ENCODE measurements around the gene ALPI.
"Not testable (repeated sequence)": the region's sequence is repeated elsewhere in the genome, so short reads cannot be mapped to it uniquely, and the experiment has no call there.

The ALPI gene

DNA sequence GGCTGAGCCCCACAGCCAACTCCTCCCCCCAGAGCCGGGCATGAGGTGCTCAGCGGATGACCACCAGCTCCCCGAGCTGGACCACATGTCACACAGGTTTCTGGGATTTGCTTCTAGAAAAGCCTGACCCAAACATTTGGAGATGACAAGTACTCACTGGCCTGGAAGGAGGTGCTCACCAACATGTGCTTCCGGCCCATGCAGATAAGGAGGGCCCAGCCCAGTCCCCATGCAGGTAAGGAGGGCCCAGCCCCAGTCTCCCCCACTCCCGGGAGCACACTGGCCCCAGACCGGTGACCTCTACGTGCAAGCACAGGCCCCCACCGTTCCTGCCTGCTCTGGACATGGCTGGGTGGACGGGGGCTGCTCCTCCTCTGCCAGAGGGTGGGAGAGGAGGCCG is 14.0 kb upstream of the ALPI start:
- DNase-seq (ENCODE audit: low spot score), result not testable (repeated sequence)

DNA sequence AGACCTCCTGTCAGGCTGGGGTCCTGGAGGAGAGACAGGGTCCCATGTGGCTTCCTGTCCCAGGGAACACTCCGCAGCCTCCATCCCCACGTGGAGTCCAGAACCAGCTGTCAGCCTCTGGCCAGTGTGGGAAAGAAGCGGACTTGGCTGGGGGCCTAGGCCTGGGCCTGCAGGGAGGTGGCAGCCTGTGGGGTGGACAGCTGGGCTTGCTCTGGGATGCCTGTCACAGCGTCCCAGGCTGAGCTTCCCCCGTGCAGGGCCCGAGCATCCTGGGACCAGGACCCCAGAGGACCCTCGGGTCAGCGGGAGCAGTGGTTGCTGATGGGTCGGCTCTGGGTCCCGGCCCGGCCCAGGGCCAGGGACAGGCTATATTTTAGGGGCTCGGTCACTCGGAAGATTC is 13.5 kb upstream of the ALPI start:
- DNase-seq (ENCODE audit: low spot score), result not testable (repeated sequence)

DNA sequence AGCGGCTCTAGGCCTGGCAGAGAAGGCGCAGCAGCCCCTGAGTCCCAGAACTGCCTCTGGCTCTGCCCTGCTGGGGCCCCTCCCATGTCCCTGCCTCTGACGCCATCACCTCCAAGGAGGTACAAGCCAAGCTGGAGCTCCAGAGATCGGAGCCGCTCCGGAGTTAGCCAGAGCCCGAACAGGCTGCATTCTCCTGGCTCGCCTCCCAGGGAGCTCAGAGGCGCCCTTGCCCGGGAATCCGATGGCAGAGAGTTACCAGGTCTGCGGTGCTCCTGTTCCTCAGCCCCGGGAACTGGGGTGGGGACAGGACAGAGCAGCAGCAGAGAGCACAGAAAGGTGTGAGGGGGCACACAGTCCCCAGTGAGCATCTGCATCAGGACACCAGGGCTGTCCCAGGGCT is 12.9 kb upstream of the ALPI start:
- not testable (repeated sequence) for DNase-seq (ENCODE audit: low spot score)

DNA sequence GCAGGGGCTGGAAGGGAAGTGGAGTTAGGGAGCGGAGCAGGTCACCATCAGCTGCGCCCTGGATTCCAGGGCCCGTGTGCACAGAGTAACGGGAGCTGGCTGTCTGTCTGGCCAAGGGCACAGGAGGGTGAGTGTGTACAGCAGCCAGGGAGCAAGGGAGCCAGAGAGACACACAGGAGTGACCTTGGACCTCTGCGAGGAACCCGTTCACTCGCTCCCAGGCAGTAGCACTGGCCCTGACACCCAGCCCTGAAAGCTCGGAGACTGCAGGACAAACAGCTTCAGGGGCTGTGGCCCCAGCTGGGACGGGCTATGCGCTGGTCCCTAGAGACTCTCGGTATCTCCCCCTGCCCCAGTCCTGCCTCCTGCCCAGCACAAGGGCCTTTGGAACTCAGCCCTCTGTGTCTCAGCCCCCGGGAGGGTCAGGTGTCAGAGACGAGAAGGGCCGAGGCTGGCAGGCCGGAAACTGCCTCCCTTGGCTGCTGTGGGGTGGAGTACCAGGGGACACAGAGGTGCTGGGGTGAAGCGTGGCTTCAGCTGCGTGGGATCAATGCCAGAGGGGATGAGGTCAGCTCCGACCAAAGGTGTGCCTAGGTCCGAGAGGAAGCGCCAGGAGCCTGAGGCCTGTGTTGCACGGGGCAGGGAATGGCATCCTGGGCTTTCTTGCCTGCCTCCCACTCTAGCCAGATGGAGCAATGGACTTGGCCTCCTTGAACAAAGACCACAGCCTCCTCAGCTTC is 12.1 kb upstream of the ALPI start:
- DNase-seq (ENCODE audit: low spot score), result not testable (repeated sequence)

DNA sequence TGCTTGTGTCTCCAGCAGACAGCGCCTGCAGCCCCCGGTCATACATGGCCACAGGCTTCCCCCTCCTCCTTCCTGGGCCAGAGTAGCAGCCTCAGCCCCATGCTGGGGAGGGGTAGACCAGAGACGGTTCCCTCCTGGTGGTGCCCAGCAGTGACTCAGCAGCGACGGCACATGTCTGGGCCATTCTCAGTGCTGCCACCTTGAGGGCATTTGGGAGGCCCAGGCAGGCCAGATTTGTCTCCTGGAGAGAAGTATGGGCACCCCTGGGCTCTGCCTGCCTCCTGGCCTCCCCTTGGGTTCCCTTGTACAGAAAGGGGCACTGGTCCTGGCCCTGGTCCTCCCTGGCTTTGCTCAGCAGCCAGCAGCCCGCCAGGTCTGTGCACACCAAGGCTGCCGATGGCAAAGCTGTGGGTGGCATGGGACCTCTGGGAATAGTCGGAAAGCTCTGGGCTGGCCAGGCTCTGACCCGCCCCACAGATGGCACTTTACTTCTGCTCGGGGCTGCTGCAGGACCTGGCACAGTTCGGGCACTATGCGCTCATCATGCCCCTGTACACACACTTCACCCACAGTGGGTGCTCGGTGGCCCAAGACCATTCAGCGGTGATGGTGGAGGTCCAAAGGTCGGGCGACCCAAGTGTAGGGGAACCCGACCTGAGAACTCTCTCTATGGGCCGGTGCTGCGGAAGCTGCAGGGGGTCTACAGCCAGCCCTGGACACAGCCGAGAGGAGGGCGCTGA is 11.4 kb upstream of the ALPI start:
- peak; percentile 80 for DNase-seq (ENCODE audit: low spot score)

DNA sequence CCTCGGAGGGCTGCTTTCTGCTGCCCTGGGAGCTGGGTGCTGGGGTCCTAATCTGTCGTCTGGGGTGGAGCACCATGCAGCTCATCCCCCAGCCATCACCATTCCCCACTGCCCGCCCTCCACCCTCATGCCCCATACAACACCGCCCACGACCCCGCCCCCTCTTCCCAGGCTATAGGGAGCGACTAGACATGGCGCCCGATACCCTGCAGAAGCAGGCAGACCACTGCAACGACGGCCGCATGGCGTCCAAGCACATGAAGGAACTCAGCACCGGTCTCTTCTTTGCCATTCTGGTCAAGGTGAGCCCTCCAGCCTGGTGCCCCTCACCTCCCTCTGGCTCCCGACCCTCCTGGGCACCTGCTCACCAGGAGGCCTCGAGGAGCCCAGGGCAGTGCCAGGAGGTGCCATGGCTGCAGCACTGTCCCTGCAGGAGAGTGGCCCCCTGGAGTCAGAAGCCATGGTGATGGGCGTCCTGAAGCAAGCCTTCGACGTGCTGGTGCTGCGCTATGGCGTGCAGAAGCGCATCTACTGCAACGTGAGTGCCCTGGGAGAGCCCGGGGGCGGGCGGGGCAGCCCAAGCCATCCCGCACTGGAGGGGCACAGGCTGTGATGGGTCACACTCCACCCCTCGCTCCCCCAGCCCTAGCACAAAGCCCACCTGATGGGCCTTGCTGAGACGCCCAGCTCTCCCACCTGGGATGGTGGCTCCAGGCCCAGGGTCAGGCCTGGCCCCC is 10.6 kb upstream of the ALPI start:
- DNase-seq (ENCODE audit: low spot score), result not testable (repeated sequence)

DNA sequence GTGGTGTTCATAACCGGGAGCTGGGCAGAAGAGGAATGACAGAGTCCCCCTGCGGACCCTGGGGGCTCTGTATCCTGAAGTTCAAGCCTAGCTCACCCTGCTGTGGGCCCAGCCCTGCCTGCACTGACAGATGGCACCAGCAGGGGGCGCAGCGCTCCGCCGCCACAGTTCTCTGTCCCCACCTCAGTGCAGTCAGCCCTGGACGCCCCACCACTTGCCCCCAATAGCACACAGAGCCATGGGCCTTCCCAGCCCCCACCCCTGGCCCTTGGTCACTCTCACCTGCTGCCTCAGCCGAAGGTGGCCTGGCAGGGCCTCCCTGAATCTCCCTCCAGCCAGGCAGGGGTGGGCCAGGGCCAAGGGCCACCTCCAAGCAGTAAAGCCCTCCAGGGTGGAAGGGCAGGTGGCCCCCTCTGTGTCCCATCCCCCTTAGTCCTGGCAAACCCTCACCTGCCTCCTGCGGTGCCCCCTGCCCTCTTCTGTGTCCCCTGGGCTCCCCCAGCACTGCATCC is 9.6 kb upstream of the ALPI start:
- DNase-seq (ENCODE audit: low spot score), result peak; percentile 3

DNA sequence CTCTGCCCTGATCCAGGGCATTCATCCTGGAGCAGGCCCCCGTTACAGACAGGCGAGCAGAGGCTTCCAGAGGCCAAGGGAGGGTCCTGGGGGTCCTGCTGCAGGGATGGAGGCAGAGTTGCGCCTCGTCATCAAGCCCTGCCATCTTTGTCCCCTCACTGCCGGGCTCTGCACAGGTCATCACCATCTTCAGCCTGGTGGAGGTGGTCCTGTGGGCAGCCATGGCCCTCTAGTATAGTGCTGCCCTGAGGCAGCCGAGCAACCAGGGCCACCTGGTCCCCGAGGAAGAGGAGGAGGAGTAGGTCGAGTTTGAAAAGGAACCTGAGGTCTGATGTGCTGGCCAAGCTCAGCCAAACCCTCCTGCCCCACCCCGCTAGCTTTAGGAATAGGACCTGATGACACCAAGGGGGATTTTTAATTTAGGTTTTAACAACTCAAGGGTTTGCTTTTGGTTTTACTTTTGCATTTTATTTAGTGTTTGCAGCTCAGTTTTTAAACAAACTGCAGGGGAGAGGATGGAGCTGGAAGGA is 8.8 kb upstream of the ALPI start:
- DNase-seq (ENCODE audit: low spot score), result peak; percentile 7

DNA sequence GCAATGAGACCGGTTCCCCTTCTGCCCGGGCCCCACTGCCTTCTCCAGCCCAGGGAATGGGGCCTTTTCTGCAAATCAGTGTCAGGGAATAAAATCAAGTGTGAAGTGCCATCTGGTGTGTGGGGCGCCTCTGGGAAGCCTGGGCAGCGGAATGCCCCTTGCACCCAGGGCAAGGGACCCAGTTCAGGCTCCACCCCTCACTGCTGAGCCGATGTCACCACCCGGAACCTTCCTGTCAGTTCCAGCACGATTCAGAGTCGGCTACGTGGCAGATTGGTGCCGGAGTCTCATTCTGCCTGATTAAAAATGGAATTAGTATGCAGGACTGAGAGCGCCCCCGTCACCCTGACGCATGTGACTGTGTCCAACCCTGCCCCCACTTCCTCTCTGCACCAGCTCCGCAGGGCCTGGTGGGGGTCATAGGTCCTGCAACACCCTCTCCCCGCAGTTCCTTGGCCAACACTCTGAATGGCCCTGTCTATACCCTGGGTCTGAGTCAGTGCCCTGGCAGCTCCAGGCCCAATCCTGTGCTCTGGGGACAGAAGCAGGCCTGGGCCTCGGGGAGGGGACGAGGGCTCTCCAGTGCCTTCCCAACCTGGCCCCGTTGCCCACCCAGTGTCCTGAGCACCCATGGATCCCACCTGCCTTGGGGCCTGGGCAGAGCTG is 8.2 kb upstream of the ALPI start:
- DNase-seq (ENCODE audit: low spot score), result no peak

DNA sequence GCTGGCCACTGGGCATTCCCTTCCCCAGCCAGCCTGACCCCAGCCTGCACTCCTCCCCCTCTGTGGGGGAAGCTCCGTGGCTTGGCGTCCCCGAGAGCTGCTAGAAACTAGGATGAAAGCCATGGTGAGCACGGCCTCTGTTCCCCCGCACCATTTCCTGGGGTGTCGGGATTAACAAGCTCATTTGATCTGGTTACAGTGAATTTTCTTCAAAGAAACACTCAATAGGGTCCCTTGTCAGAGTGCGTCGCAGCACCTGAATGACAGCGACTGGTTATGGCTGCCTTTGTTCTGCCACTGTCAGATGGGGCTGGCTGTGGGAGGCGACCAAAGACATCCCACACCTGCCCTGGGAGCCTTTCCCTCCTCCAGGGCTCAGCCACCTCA is 7.7 kb upstream of the ALPI start:
- DNase-seq (ENCODE audit: low spot score), result no peak

DNA sequence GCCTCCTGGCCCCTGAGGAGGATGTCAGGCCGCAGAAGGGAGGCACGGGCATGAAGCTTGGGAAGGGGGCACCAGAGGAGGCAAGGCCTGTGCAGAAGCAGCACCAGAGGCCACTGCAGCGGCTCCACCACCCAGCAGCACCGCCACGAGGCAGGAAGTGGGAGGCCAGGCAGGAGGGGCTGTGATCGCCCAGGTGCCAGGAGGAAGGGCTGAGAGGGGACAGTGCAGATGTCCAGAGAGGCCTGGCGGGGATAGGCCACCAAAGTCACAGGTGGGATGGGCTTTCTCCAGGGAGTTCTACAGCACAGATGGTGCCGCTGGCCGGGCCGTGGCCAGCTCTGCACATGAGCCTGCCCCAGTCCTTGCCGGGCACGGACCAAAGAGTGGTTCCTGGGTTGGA is 6.0 kb upstream of the ALPI start:
- DNase-seq (ENCODE audit: low spot score), result peak; percentile 1

DNA sequence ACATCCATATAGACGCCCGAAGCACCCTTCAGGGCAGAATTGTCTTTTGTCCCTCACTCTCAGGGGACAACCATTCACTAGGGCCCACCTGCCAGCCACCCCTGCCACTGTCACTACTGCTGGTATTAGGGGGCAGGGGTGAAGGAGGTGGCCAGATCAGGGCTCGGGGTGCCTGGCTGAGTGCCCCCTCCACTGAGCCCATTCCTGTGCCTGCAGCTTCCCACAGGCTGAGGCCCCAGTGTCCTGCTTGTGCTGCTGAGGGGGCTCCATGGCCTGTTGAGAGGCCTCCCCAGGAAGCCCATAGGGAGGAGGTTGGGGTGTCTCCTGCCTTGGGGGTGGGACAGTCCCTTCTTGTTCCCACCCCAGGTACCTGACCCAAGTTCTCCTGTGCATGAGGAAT is 4.3 kb upstream of the ALPI start:
- not testable (repeated sequence) for DNase-seq (ENCODE audit: low spot score)

DNA sequence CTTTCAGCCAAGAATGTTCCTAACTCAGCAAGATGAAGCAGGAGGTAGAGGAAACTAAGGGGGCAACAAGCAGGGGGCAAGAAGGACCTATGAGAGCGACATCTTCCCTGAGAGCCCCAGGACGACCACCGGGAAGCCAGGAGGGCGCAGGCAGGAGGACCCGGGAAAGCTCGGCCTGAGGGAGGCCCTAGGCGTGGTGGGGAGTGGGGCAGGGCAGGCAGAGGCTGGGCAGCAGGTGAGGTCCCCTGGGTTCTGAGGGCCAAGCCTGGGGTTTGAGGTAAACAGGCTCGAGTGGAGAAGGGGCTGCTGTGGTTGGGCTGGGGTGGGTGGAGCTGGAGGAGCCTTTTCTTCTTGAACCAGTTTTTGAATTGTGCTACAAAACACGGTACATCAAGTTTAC is 1.3 kb upstream of the ALPI start:
- no peak for DNase-seq (ENCODE audit: low spot score)

DNA sequence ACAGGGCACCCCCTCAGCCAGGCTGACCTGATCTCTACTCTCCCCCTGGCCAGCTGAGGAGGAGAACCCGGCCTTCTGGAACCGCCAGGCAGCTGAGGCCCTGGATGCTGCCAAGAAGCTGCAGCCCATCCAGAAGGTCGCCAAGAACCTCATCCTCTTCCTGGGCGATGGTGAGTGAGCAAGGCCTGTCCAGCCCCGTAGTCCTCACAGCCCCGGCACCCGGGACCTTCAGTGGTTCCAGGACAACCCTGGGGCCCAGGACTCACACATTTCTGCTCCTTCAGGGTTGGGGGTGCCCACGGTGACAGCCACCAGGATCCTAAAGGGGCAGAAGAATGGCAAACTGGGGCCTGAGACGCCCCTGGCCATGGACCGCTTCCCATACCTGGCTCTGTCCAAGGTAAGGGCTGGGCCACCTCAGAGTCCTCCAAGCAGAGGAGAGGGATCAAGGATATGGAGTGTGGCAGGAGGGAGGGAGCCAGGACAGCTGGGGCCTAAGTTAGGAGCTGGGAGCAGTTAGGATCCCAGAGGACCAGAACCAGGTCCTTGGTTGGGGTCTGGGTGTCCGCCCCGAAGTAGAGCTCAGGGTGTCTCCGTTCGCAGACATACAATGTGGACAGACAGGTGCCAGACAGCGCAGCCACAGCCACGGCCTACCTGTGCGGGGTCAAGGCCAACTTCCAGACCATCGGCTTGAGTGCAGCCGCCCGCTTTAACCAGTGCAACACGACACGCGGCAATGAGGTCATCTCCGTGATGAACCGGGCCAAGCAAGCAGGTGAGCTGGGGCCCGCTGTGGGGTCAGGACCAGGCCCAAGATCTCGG is 555 bp downstream of the ALPI start:
- DNase-seq (ENCODE audit: low spot score), result no peak

DNA sequence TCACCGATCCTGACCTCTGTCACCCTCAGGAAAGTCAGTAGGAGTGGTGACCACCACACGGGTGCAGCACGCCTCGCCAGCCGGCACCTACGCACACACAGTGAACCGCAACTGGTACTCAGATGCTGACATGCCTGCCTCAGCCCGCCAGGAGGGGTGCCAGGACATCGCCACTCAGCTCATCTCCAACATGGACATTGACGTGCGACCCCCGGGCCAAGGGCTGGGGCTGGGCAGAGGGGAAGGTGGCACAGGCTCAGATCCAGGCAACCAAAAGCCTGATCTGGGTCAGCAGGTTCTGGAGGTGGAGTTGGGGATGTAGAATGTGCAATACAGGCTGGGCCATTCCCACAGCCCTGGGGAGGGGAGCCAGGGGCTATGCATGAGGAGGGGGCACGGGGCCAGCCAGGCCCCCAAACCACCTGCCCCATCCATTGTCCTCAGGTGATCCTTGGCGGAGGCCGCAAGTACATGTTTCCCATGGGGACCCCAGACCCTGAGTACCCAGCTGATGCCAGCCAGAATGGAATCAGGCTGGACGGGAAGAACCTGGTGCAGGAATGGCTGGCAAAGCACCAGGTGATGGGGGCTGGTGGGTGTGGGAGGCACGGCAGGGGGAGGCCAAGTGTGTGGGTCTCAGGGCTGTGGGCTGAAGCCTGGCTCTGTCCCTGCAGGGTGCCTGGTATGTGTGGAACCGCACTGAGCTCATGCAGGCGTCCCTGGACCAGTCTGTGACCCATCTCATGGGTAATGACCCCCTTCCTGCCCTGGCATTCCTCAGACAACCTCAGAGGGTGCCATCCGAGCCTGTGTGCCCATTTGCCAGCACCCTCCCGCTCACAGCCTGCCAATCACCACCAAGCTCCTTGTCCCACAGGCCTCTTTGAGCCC is 1.4 kb downstream of the ALPI start:
- DNase-seq (ENCODE audit: low spot score), result no peak

DNA sequence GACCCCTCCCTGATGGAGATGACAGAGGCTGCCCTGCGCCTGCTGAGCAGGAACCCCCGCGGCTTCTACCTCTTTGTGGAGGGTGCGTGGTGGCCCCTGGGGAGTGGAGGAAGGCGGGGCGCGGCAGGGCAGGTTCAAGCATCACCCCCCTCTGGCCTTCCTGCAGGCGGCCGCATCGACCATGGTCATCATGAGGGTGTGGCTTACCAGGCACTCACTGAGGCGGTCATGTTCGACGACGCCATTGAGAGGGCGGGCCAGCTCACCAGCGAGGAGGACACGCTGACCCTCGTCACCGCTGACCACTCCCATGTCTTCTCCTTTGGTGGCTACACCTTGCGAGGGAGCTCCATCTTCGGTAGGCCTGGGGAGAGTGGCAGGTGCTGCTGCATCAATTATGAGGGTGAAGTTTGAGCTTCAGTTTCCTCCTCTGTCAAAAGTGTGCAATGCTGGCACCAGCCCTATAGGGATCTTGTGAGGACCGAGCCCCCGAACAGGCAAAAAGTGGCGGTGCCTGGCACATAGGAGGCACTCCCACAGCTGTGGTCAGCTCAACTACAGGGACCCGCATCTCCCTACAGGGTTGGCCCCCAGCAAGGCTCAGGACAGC is 2.2 kb downstream of the ALPI start:
- DNase-seq (ENCODE audit: low spot score), result no peak

DNA sequence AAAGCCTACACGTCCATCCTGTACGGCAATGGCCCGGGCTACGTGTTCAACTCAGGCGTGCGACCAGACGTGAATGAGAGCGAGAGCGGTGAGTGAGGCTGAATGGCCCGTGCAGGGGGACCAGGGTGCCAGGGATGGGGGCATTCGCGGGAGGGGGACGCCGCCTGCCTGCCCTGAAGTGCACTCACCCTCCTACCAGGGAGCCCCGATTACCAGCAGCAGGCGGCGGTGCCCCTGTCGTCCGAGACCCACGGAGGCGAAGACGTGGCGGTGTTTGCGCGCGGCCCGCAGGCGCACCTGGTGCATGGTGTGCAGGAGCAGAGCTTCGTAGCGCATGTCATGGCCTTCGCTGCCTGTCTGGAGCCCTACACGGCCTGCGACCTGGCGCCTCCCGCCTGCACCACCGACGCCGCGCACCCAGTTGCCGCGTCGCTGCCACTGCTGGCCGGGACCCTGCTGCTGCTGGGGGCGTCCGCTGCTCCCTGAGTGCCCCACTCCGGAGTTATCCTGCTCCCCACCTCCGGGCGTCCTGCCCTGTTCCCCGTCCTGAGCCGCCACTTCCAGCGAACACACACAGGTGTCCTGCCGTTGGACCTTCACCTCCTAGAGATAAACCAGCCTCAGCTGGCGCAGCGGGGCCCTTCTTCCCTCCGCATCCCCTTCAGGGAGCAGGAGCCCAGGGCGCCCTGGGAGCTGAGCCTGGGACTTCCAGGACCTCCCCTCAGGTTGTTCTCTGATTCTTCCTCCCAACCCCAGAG is 2.9 kb downstream of the ALPI start:
- no peak for DNase-seq (ENCODE audit: low spot score)

DNA sequence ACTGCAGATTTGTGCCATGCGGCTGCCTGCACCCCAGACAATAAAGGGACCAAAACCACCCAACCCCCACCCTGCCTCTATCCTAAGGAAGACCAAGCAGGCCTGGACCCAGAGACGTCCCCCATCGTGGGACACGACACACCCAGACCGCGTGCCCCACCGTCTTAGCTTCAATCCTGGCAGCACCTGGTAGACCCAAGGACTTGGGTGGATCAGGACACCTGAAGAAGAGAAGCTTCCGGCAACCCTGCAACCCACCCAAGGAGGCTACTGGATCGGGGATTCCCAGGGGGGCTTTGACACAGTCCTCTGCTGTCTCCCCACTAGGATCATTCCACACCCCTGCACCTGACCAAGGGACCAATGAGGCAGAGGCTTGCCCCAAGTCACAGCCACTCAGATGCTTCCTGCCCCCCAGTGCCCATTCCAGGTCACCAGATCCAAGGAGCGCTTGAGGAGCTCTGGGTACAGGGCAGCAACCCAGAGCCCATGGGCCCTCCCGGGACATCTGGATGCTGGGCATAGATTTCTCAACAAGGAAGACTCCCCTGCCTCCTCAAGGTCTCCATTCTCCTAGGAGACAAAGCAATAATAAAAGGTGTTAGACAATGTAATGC is 3.6 kb downstream of the ALPI start:
- no peak for DNase-seq (ENCODE audit: low spot score)

Measured in AG08396 (cell line).